Cardiac septum (tissue), 1 donor: ENCODE measurements around the gene RARA. TPM values are rescaled to one million over a fixed set of nuclear protein-coding genes. Genes with fewer than 3 reads are reported as not detected.
"Not testable (repeated sequence)": the region's sequence is repeated elsewhere in the genome, so short reads cannot be mapped to it uniquely, and the experiment has no call there.

Experiments used
- DNase-seq: peaks from one replicate; pipeline ENCODE4 v3.0.0-alpha.2; 2020; ENCODE audit warnings: low spot score
- intact Hi-C: fragments of 100-400 bp; cut with DNase I; formaldehyde crosslinking; loops from one replicate; pipeline ENCODE4 v1.14.0; 2022
- total RNA-seq: library from RNA; stranded (reverse); fragmentation: NEBNext Ultra II Directional; extraction: Animal tissue kit (Norgen Biotek cat#: 25700); gene quantifications from one replicate; pipeline ENCODE4 v1.2.1, GENCODE V29; 2021
- donor health status: DM: no; HTN: no; CAD: no.

Gene RARA
- total RNA-seq, 1 donor from 2014 or later = 30.7 TPM

DNA sequence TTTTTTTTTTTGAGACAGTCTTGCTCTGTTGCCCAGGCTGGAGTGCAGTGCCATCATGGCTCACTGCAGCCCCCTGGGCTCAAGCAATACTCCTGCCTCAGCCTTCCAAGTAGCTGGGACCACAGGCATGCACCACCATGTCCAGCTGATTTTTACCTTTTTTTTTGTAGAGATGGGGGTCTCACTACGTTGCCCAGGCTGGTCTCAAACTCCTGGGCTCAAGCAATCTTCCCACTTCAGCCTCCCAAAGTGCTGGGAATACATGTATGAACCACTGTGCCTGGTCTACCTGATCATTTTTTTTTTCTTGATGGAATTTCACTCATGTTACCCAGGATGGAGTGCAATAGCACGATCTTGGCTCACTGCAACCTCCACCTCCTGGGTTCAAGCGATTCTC is 77.6 kb downstream of the RARA start:
- DNase-seq, intact Hi-C loops: not testable (repeated sequence)

DNA sequence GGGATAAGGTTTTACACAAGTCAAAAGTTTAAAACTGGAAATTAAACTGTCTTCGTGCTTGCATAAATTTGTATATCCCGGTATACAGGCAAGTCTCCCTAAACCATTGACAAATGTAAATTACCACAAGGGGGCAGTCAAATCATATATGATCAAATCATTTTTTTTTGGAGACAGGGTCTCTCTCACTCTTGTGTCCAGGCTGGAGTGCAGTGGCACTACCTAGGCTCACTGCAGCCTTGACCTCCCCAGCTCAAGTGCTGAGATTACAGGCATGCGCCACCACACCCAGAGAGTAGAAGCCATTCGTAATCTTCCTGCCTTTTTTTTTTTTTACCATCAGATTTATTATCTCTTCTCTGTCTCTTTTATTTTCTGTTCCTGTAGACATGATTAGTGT is 90.2 kb downstream of the RARA start:
- intact Hi-C loops = loop anchor here (1.0 to 5.0 kb wide), 2 partner anchors 37 to 133 kb away; partner anchors contain the start of gene GJD3
- DNase-seq = no peak

- no peak for DNase-seq
- intact Hi-C loops = loop anchor here (5.0 to 10.0 kb wide), 2 partner anchors 72 to 160 kb away; no protein-coding TSS in a partner anchor
Measured at GRCh38 chr17:40402668-40403067, 93.7 kb downstream of the RARA start.

- no peak for DNase-seq
Measured at GRCh38 chr17:40404003-40404402, 95.0 kb downstream of the RARA start.

More at GRCh38 chr17:40404003-40404402, 95.0 kb downstream of the RARA start:
- intact Hi-C loops = loop anchor here (5.0 to 10.0 kb wide), 2 partner anchors 71 to 158 kb away; no protein-coding TSS in a partner anchor

Other genes with a start within 250 kb of the RARA start
- gene THRA, start 246.2 kb upstream of the RARA start, total RNA-seq = 66.8 TPM
- 25.8 TPM for gene NR1D1, start 208.6 kb upstream of the RARA start, total RNA-seq
- gene MSL1, start 187.2 kb upstream of the RARA start, total RNA-seq = 53.7 TPM
- gene CASC3, start 168.6 kb upstream of the RARA start, total RNA-seq = 54.8 TPM
- gene RAPGEFL1, start 131.7 kb upstream of the RARA start, total RNA-seq = 7.2 TPM
- gene WIPF2, start 89.9 kb upstream of the RARA start, total RNA-seq = 13.3 TPM
- gene CDC6, start 21.3 kb upstream of the RARA start, total RNA-seq = 0.75 TPM
- gene GJD3, start 55.6 kb downstream of the RARA start, total RNA-seq = 2.6 TPM
- 0.51 TPM for gene TOP2A, start 108.7 kb downstream of the RARA start, total RNA-seq
- gene IGFBP4, start 134.3 kb downstream of the RARA start, total RNA-seq = 164 TPM
- not detected for gene TNS4, start 192.4 kb downstream of the RARA start, total RNA-seq